ENCODE data around the gene COQ6. TPM values are rescaled to one million over a fixed set of nuclear protein-coding genes. Genes with fewer than 3 reads are reported as not detected.
"Not testable (repeated sequence)": the region's sequence is repeated elsewhere in the genome, so short reads cannot be mapped to it uniquely, and the experiment has no call there.

COQ6 gene
- total RNA-seq, 1 experiment from 2014 or later = 25.4 TPM

DNA sequence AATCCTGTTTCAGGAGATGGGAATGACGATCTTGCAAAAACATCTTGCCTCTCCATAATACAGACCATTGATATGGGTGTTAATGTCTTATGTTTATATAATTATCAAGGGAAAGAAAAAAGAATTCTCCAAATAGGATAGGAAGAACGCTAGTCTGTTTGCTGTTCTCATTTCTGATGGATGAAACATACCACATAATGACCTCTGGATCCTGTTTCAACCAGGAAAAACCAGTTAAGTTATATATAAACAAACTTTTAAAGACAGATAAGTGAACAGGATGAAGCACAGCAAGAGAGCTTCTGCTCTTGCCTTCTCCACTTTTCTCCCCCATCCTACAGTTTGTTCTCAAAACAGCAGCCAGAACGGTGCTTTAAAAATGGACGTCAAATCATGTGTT is 27.8 kb downstream of the COQ6 start:
- intact Hi-C loops (cut with micrococcal nuclease; ENCODE audit: unreplicated experiment) = no loop called here
- Histone ChIP-seq H4K20me1 (ENCODE audit: insufficient read depth) (no peaks in the 10 kb centered on the region), H2AFZ (no peak overlapping the region), H3K79me2 (ENCODE audit: low read depth) (no peaks in the 10 kb centered on the region), H3F3A (ENCODE audit: insufficient read depth, low read depth) (peaks cover 13% of the 10 kb centered on the region; the same call in 1 of the 2 replicates), H3K27ac (0 out of 2 replicates have a peak overlapping the region, but pooled peaks have one; percentile 2), H3K4me3 (no peak overlapping the region), H3K36me3 (ENCODE audit: low read depth) (no peaks in the 10 kb centered on the region), H3K27me3 (ENCODE audit: insufficient read depth, low read depth) (no peaks in the 10 kb centered on the region), H3K4me1 (replicated peaks; ENCODE audit: insufficient read depth) (peaks cover 20% of the 10 kb centered on the region), H3K9me2 (ENCODE audit: insufficient read depth) (no peaks in the 10 kb centered on the region), H3K4me2 (peak overlapping the region; percentile 20), H3K9me3 (ENCODE audit: insufficient read depth, low read depth) (no peaks in the 10 kb centered on the region)
- POLR2A ChIA-PET (ENCODE audit: unreplicated experiment) = interaction anchor here (0.5 kb wide), 1 partner anchor 87 kb away, joined by 3 read pairs; no protein-coding TSS in a partner anchor
- no peak for TF ChIP-seq EZH2 (IDR thresholded peaks at IDR 0.05; ENCODE audit: low read depth)
- TF ChIP-seq, protein P1, sequence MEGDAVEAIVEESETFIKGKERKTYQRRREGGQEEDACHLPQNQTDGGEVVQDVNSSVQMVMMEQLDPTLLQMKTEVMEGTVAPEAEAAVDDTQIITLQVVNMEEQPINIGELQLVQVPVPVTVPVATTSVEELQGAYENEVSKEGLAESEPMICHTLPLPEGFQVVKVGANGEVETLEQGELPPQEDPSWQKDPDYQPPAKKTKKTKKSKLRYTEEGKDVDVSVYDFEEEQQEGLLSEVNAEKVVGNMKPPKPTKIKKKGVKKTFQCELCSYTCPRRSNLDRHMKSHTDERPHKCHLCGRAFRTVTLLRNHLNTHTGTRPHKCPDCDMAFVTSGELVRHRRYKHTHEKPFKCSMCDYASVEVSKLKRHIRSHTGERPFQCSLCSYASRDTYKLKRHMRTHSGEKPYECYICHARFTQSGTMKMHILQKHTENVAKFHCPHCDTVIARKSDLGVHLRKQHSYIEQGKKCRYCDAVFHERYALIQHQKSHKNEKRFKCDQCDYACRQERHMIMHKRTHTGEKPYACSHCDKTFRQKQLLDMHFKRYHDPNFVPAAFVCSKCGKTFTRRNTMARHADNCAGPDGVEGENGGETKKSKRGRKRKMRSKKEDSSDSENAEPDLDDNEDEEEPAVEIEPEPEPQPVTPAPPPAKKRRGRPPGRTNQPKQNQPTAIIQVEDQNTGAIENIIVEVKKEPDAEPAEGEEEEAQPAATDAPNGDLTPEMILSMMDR (conservative IDR thresholded peaks at IDR 0.05) = no peak
- CTCF ChIA-PET = no interaction called here
- peak in 1 of 2 experiments; percentile 73 for DNase-seq
- no TSS peak for BruUV-seq (replicated peaks)

DNA sequence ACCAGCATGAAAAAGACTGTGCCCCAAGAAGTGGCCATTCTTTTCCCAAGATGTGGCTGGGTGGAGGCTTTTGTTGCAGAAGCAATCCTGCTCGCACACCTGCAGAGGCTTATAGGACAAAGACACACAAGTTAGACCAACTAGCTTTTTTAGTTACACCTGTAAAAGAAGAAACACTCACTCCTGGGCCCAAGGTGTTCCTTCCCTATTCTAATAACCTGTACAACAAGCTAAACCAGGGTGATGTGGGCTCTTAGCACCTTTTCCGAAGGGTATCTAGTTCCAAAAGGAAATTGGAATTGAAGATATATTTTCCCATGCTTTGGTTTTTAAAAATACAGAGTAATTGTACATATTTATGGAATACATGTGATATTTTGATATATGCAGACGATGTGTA is 38.0 kb downstream of the COQ6 start:
- H3K36me3 ChIP-seq (ENCODE audit: low read depth) = no peaks in the 10 kb centered on the region
- intact Hi-C loops (cut with micrococcal nuclease; ENCODE audit: unreplicated experiment) = no loop called here
- no peaks in the 10 kb centered on the region for H3K9me3 ChIP-seq (ENCODE audit: insufficient read depth, low read depth)
- ChIA-PET CTCF (no interaction called here), POLR2A (ENCODE audit: unreplicated experiment) (no interaction called here)
- no peak overlapping the region for H3K4me3 ChIP-seq
- H4K20me1 ChIP-seq (ENCODE audit: insufficient read depth) = no peaks in the 10 kb centered on the region
- BruUV-seq (replicated peaks) = no TSS peak
- no peaks in the 10 kb centered on the region for H3K27me3 ChIP-seq (ENCODE audit: insufficient read depth, low read depth)
- H3K4me1 ChIP-seq (replicated peaks; ENCODE audit: insufficient read depth) = no peaks in the 10 kb centered on the region
- TF ChIP-seq EZH2 (IDR thresholded peaks at IDR 0.05; ENCODE audit: low read depth) = no peak
- TF ChIP-seq, protein P1 (conservative IDR thresholded peaks at IDR 0.05) = no peak
- H2AFZ ChIP-seq = no peak overlapping the region
- H3K79me2 ChIP-seq (ENCODE audit: low read depth) = no peaks in the 10 kb centered on the region
- no peak overlapping the region for H3K27ac ChIP-seq
- no peaks in the 10 kb centered on the region for H3K9me2 ChIP-seq (ENCODE audit: insufficient read depth)
- H3K4me2 ChIP-seq = no peak overlapping the region
- no peak for DNase-seq
- no peaks in the 10 kb centered on the region for H3F3A ChIP-seq (ENCODE audit: insufficient read depth, low read depth)

DNA sequence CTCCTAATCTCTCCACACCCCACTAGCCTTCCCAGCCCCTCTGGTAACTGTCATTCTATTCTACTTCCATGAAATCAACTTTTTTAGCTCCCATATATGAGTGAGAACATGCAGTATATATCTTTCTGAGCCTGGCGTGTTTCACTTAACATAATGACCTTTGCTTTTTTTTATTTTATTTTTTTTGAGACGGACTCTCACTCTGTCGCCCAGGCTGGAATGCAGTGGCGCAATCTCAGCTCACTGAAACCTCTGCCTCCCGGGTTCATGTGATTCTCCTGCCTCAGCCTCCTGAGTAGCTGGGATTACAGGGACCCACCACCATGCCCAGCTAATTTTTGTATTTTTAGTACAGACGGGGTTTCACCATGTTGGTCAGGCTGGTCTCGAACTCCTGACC is 38.6 kb downstream of the COQ6 start:
- BruUV-seq (replicated peaks); CTCF ChIA-PET; POLR2A ChIA-PET (ENCODE audit: unreplicated experiment): not testable (repeated sequence)

DNA sequence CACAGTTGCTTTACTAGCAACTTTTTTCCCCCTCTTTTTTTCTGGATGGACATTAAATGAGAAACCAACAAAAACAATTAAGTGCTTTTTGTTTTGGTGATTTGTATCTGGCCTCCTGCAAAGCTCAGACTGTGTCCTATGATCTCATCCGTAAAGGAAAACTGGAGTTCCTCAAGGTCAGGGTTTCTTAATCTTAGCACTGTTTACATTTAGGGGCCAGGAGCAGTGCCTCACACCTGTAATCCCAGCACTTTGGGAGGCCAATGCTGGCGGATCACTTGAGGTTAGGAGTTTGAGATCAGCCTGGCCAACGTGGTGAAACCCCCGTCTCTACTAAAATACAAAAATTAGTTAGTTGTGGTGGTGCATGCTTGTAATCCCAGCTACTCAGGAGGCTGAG is 41.0 kb downstream of the COQ6 start:
- CTCF ChIA-PET = no interaction called here
- H3K9me3 ChIP-seq (ENCODE audit: insufficient read depth, low read depth) = no peaks in the 10 kb centered on the region
- H4K20me1 ChIP-seq (ENCODE audit: insufficient read depth) = no peaks in the 10 kb centered on the region
- BruUV-seq (replicated peaks) = no TSS peak
- TF ChIP-seq, protein P1 (conservative IDR thresholded peaks at IDR 0.05) = no peak
- TF ChIP-seq EZH2 (IDR thresholded peaks at IDR 0.05; ENCODE audit: low read depth) = no peak
- H3F3A ChIP-seq (ENCODE audit: insufficient read depth, low read depth) = peaks cover 3% of the 10 kb centered on the region; the same call in 1 of the 2 replicates
- POLR2A ChIA-PET (ENCODE audit: unreplicated experiment) = interaction anchor here (0.7 kb wide), 1 partner anchor 354 kb away, joined by 5 read pairs; no protein-coding TSS in a partner anchor
- intact Hi-C loops (cut with micrococcal nuclease; ENCODE audit: unreplicated experiment) = no loop called here
- H3K4me1 ChIP-seq (replicated peaks; ENCODE audit: insufficient read depth) = 0 out of 2 replicates have a peak, but pooled peaks cover 4% of the 10 kb centered on the region
- H3K79me2 ChIP-seq (ENCODE audit: low read depth) = no peaks in the 10 kb centered on the region
- no peak for DNase-seq
- H3K9me2 ChIP-seq (ENCODE audit: insufficient read depth) = no peaks in the 10 kb centered on the region
- no peaks in the 10 kb centered on the region for H3K36me3 ChIP-seq (ENCODE audit: low read depth)
- H3K4me3 ChIP-seq = no peak overlapping the region
- no peak overlapping the region for H2AFZ ChIP-seq
- no peak overlapping the region for H3K4me2 ChIP-seq
- no peaks in the 10 kb centered on the region for H3K27me3 ChIP-seq (ENCODE audit: insufficient read depth, low read depth)
- no peak overlapping the region for H3K27ac ChIP-seq

More for the DNA sequence above, 38.6 kb downstream of the COQ6 start:
- H2AFZ ChIP-seq; H3K27me3 ChIP-seq (ENCODE audit: insufficient read depth, low read depth); DNase-seq; H3K4me1 ChIP-seq (replicated peaks; ENCODE audit: insufficient read depth); H3K4me2 ChIP-seq; H3K4me3 ChIP-seq; H3K9me3 ChIP-seq (ENCODE audit: insufficient read depth, low read depth); H4K20me1 ChIP-seq (ENCODE audit: insufficient read depth); intact Hi-C loops (cut with micrococcal nuclease; ENCODE audit: unreplicated experiment); H3K36me3 ChIP-seq (ENCODE audit: low read depth); H3K79me2 ChIP-seq (ENCODE audit: low read depth); H3K27ac ChIP-seq; H3K9me2 ChIP-seq (ENCODE audit: insufficient read depth); H3F3A ChIP-seq (ENCODE audit: insufficient read depth, low read depth): not testable (repeated sequence)

DNA sequence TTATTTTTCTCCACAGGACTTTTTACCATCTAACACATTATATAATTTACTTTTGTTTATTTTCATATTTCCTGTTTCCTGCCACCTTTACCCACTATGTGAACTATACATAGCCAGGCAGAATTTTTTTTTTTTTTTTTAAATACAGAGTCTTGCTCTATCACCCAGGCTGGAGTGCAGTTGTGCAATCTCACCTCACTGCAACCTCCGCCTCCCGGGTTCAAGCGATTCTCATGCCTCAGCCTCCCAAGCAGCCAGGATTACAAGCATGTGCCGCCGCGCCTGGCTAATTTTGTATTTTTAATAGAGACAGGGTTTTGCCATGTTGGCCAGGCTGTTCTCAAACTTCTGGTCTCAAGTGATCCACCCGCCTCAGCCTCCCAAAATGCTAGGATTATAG is 44.8 kb downstream of the COQ6 start:
- H2AFZ ChIP-seq; H3K27ac ChIP-seq; CTCF ChIA-PET; H3K9me3 ChIP-seq (ENCODE audit: insufficient read depth, low read depth); H3F3A ChIP-seq (ENCODE audit: insufficient read depth, low read depth); H3K4me1 ChIP-seq (replicated peaks; ENCODE audit: insufficient read depth); H4K20me1 ChIP-seq (ENCODE audit: insufficient read depth); POLR2A ChIA-PET (ENCODE audit: unreplicated experiment); H3K9me2 ChIP-seq (ENCODE audit: insufficient read depth); intact Hi-C loops (cut with micrococcal nuclease; ENCODE audit: unreplicated experiment); BruUV-seq (replicated peaks); H3K79me2 ChIP-seq (ENCODE audit: low read depth); H3K4me2 ChIP-seq; H3K4me3 ChIP-seq; H3K36me3 ChIP-seq (ENCODE audit: low read depth); DNase-seq; H3K27me3 ChIP-seq (ENCODE audit: insufficient read depth, low read depth): not testable (repeated sequence)

Data from PC-9 (cell line).